ENCODE data around the gene MUC5B. TPM values are rescaled to one million over a fixed set of nuclear protein-coding genes. Genes with fewer than 3 reads are reported as not detected.

MUC5B gene
- total RNA-seq, 4 donors from 2014 or later: 0.22 to 0.61 (median 0.29) TPM; not detected in 1

DNA sequence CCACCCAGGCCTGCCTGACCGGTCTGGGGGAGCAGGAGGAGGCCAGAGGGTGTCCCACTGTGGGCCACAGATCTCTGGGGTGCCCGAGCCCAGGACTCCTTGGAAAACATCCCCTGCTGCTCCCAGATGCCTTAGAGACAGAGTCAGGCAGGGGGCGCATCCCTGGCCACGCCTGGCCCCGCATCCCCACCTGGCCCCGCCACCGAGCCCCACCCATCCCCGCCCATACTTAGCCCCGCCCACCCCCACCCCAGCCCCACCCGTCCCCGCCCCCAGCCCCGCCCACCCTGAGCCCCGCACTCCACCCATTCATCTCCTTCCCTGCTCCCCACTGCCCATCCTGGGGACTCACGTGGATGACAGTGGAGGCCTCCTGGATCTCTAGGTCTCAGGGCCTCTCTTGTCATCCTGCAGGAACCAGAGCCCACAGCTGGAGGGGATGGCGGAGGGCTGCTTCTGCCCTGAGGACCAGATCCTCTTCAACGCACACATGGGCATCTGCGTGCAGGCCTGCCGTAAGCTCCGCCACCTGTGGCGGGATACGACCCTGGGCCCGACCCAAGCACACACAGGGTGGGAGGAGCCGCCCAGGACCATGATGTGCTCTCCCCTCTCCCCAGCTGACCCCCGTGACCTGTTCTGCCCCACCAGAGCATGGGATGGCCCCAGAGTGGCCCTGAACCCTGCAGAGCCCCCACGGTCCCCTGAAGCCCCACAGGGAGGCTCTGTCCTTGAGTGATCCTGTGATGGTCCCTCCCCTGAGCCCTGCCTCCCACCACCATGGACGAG is 33.6 kb downstream of the MUC5B start:
- H3K4me3 ChIP-seq (ENCODE audit: low read depth, poor library complexity, severe bottlenecking): no peak overlapping the region
- no peak for DNase-seq (ENCODE audit: low spot score in 2 of 2)
- TF ChIP-seq, protein P1, sequence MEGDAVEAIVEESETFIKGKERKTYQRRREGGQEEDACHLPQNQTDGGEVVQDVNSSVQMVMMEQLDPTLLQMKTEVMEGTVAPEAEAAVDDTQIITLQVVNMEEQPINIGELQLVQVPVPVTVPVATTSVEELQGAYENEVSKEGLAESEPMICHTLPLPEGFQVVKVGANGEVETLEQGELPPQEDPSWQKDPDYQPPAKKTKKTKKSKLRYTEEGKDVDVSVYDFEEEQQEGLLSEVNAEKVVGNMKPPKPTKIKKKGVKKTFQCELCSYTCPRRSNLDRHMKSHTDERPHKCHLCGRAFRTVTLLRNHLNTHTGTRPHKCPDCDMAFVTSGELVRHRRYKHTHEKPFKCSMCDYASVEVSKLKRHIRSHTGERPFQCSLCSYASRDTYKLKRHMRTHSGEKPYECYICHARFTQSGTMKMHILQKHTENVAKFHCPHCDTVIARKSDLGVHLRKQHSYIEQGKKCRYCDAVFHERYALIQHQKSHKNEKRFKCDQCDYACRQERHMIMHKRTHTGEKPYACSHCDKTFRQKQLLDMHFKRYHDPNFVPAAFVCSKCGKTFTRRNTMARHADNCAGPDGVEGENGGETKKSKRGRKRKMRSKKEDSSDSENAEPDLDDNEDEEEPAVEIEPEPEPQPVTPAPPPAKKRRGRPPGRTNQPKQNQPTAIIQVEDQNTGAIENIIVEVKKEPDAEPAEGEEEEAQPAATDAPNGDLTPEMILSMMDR (IDR thresholded peaks at IDR 0.05): no peak
- intact Hi-C loops (cut with DNase I; ENCODE audit: low total_unique reads): no loop called here
- 39 to 73% methylated on average over 11 to 21 of the region's 26 CpGs for WGBS, 2 donors

DNA sequence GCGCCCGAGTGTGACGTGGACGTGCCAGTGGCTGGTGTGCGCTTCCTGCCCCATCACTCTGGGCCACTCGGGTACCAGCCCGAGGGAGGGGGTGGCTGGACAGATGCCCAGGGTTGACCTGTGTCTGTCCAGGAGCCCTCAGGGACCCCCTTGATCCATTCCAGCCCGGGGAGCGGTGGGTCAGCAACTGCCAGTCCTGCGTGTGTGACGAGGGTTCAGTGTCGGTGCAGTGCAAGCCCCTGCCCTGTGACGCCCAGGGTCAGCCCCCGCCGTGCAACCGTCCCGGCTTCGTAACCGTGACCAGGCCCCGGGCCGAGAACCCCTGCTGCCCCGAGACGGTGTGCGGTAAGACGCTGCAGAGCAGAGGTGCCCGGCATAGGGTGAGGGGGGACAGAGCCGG is 34.5 kb downstream of the MUC5B start:
- 80 to 88% methylated on average over 21 to 23 of the region's 27 CpGs for WGBS, 2 donors
- no peak overlapping the region for H3K4me3 ChIP-seq (ENCODE audit: low read depth, poor library complexity, severe bottlenecking)
- DNase-seq (ENCODE audit: low spot score in 2 of 2): no peak
- intact Hi-C loops (cut with DNase I; ENCODE audit: low total_unique reads): no loop called here
- no peak for TF ChIP-seq POLR2A (IDR thresholded peaks at IDR 0.05)
- TF ChIP-seq, protein P1 (IDR thresholded peaks at IDR 0.05): no peak

DNA sequence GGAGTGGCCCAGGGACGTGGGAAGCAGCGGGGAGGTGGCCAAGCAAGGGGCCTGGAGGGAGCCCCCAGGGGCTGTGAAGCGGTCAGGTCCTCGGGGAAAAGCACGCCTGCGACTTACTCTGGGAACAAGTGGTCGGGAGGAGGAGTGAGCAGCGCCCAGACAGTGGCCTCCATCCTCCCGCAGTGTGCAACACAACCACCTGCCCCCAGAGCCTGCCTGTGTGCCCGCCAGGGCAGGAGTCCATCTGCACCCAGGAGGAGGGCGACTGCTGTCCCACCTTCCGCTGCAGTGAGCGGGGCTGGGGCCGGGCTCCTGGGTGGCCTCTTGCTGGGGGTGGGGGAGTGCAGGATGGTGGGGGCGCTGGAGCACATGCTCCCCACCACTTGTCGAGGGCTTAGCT is 35.0 kb downstream of the MUC5B start:
- intact Hi-C loops (cut with DNase I; ENCODE audit: low total_unique reads): no loop called here
- no peak overlapping the region for H3K4me3 ChIP-seq (ENCODE audit: low read depth, poor library complexity, severe bottlenecking)
- TF ChIP-seq, protein P1 (IDR thresholded peaks at IDR 0.05): no peak
- no peak for TF ChIP-seq POLR2A (IDR thresholded peaks at IDR 0.05)
- WGBS, 2 donors: 79 to 80% methylated on average over 8 to 15 of the region's 16 CpGs
- no peak for DNase-seq (ENCODE audit: low spot score in 2 of 2)

- 52 to 55% methylated on average over 11 to 13 of the region's 13 CpGs for WGBS, 2 donors
- TF ChIP-seq POLR2A (IDR thresholded peaks at IDR 0.05): no peak
- TF ChIP-seq, protein P1 (IDR thresholded peaks at IDR 0.05): no peak
- H3K4me3 ChIP-seq (ENCODE audit: low read depth, poor library complexity, severe bottlenecking): no peak overlapping the region
- no peak for DNase-seq (ENCODE audit: low spot score in 2 of 2)
- intact Hi-C loops (cut with DNase I; ENCODE audit: low total_unique reads): no loop called here
These were observed 35.7 kb downstream of the MUC5B start for GRCh38 chr11:1258401-1259075.

GRCh38 chr11:1259076-1259461 is 36.2 kb downstream of the MUC5B start:
- WGBS, 2 donors: 40 to 61% methylated on average over 1 to 6 of the region's 7 CpGs
- intact Hi-C loops (cut with DNase I; ENCODE audit: low total_unique reads): no loop called here
- no peak for TF ChIP-seq POLR2A (IDR thresholded peaks at IDR 0.05)
- TF ChIP-seq, protein P1 (IDR thresholded peaks at IDR 0.05): no peak
- H3K4me3 ChIP-seq (ENCODE audit: low read depth, poor library complexity, severe bottlenecking): no peak overlapping the region
- no peak for DNase-seq (ENCODE audit: low spot score in 2 of 2)
